MM.1S (cell line): ENCODE results near the gene KLHL2.

ENCODE experiments used
- EZH2 ChIP-seq: fragments of 300-600 bp; sonication (generic); optimal IDR thresholded peaks from 2 replicates; pipeline ENCODE3; 2017; ENCODE audit warnings: low read depth, mild to moderate bottlenecking, antibody characterized with exemption, low read length, mixed read lengths
- EZH2phosphoT487 ChIP-seq: fragments of 300-600 bp; sonication (generic); IDR thresholded peaks from 2 replicates; pipeline ENCODE4 v1.6.1; 2018; ENCODE audit warnings: antibody characterized with exemption, low read length
- TF ChIP-seq, protein P1 (sequence below): fragments of 300-600 bp; sonication (generic); IDR thresholded peaks from 2 replicates; pipeline ENCODE4 v1.5.1; 2016; ENCODE audit warnings: antibody characterized with exemption, low read length, mixed read lengths

DNA sequence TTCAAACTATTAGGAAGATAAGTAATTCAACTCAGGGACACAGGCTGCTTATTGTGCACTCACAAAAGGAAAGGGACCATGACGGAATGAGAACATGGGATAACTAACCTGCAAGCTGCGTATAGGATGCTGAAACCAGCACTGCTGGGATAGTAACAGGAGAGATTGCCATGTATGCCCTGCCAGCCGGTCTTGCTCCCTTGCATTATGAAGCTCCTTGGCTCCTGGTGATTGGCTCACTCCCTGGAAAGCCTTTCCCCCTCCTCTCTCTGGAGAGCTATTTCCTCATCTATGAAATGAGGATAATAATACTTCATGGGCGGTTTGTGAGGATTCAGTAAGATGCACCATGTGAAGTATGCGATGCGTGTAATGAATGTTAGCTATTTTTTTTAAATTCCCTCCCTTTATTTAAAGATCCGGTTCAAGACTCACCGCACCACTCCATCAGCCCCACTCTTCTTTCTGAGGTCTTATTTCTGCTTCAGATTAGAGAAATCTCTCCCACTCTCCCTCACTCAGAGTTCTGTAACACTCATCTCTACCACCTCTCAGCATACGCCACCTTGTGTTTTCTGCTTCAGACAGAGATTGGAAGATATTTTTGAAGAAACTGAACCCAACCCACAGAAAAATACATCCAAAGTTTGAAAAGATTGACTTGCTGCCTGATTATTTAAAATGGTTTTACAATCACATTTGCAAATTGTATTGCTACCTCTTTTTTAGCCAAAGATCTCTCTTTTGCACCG is 138.5 kb downstream of the KLHL2 start:
- TF ChIP-seq, protein P1, sequence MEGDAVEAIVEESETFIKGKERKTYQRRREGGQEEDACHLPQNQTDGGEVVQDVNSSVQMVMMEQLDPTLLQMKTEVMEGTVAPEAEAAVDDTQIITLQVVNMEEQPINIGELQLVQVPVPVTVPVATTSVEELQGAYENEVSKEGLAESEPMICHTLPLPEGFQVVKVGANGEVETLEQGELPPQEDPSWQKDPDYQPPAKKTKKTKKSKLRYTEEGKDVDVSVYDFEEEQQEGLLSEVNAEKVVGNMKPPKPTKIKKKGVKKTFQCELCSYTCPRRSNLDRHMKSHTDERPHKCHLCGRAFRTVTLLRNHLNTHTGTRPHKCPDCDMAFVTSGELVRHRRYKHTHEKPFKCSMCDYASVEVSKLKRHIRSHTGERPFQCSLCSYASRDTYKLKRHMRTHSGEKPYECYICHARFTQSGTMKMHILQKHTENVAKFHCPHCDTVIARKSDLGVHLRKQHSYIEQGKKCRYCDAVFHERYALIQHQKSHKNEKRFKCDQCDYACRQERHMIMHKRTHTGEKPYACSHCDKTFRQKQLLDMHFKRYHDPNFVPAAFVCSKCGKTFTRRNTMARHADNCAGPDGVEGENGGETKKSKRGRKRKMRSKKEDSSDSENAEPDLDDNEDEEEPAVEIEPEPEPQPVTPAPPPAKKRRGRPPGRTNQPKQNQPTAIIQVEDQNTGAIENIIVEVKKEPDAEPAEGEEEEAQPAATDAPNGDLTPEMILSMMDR = no peak
- TF ChIP-seq EZH2 = no peak
- TF ChIP-seq EZH2phosphoT487 = no peak
